GM18858 (cell line): ENCODE data around the gene FAT1.

ENCODE experiments used
- ATAC-seq: cut with Tn5 transposase; IDR thresholded peaks from one replicate; pipeline ENCODE4 v1.9.1; 2021; ENCODE audit not compliant: unreplicated experiment

Gene FAT1

DNA sequence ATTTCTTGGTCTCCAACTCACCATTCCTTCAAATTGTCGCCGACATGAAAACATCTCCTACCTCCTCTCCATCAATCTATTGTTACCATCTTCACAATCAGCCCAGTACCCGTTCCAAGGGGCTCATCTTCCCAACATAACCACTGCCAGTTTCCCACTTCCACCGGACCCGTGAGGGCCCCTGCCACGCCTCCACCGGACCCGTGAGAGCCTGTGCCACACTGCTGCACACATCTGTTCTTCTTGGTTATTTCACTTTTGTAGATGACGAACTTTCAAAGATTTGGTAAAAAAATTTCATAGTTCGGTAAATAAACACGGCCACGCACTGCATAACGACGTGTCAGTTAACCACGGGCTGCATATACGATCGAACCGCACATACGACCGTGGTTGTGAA lies 65.0 kb downstream of the FAT1 start:
- ATAC-seq = no peak

DNA sequence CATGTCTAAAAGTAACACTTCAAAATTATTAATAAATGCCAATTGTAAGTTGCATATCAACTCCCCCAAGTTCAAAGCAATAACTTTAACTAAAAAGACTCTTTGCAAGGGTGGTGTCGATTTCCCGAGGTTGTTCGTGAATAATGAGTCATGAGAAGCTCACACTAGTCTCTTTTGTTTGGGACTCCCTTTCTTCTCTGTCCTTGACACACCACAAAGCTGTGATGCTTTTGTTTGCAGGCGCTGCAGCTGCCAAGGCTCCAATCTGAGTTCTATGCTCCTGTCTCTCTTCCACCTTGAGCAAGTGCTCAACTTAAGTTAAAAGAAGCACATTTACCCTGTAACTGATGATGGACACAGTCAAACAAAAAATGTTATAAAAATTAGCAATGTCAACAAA lies 65.9 kb downstream of the FAT1 start:
- no peak for ATAC-seq

DNA sequence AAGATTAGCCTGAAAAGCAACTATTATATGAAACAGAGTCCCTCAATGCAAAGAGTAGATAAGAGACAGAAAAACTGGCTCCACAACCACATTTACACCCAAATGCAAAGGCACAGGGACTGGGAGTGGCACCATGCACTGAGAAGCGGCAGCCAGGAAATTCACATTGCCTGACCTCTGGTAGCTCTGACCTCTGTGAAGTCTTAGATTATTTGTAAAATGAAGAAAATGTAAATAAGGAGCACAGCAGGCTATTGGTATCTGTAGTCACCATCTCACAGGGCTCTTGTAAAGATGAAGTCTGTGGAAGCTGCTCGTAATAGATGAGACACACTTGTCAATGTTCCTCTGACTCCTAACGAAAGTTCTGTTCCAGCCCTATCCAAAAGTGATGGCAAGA lies 69.7 kb downstream of the FAT1 start:
- ATAC-seq = no peak

DNA sequence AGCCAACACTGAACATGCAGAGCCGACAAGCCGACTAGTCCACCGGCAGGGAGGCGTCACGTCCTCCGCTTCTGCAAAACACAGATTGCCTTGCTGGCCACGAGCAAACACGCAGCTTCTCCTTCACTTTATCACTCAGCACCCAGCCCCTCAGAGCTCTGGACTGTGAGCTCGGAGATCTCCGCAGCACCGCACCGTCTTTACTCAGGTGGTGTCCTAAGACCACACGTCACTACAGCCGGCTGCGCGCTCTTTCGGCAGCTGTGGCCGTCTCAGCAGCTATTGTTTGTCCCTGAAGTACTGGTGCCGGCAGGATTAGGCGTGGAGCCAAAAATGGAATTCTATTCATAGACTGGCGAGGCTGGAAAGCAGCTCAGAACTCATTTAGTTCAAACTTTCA lies 72.0 kb downstream of the FAT1 start:
- no peak for ATAC-seq

DNA sequence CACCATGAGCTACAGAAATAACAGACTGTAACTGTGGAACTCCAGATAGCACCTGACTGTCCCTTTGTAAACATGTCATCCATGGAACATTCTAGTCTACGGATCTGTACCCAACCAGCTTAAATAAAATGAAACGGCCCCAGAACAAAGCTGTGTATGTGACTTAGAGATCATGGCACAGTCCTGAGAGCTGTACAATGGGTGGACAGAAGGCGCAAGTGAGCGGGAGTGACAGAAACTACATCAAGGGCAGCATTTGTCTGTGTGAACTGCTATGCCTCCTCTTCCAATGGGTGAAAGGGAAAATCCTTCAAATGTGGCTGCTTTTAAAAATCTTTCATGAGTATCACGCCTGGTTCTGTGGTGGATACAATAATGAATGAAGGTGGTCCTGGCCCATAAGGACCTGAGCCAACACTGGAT lies 72.5 kb downstream of the FAT1 start:
- no peak for ATAC-seq

DNA sequence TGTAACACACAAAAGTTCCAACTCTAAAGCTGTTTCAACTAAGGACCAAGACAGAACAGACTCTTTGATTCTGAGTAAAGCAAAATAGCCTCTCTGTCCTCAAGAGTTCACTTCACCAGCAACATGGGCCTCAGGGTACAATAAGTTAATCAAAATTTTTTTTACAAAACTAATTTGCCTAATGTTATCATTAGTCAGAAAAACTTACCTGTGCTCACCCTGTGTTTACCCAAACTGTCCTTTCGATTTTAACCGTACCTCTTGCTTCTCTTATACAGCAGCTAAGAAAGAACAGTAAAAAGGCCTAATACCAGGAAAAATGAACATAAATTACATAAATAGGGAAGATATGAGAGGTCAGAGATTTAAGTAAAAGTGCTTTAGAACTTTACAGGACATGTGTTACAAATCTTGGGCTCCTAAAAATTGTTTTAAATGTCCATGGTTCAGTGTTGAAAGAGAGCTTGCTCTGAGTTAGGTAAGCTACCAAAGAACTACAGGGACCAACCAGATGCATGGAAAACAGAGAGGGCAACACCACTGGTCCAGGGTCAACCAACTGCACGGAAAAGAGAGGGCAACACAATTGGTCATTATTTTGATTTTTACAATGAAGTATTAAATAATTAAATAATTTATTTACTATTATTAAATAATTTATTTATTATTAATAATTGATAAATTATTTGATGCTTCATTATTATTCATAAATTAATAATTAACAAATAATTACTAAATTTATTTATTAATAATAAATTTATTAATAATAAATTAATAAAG lies 73.1 kb downstream of the FAT1 start:
- ATAC-seq = no peak

DNA sequence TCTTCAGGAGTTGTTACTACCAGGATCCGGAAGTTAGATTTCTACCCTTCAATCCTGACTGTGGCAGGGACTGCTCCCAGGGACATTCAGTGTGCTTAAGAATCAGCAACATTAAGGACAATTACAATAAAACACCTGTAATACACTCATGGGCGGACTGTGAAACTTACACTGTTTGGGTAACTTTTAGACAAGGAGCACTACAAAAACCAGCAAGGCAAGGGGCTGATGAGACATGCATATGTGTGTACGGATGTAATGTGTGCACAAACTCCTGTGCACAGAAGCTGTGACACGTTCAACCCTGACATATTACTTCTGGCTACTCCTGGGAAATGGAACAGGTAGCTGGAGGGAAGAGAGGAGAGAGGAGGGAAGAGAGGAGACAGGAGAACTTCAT lies 75.8 kb downstream of the FAT1 start:
- no peak for ATAC-seq

DNA sequence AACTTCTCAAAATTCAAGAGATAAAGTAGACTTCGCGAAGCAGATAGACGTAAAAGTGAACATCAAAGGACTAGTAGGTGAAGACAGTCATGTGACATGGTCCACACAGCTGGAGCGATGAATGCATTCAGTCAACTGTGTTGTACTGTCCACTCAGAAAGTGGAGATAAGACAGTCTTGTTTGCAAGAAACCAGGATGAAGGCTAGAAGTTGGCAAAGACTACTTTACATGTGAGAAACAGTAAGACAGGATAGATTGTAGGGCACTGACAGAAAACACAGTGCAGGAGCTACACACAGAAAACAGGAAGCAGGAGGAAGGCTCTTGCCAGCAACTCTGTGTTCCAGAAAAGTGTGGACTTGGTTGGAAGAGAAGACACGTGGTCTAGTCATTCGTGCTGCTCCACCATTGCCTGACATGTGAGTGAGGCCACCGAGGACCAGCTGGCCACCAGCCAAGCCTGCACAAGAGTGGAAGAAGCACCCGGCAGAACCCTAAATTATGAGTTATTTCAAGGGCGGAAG lies 78.9 kb downstream of the FAT1 start:
- no peak for ATAC-seq

DNA sequence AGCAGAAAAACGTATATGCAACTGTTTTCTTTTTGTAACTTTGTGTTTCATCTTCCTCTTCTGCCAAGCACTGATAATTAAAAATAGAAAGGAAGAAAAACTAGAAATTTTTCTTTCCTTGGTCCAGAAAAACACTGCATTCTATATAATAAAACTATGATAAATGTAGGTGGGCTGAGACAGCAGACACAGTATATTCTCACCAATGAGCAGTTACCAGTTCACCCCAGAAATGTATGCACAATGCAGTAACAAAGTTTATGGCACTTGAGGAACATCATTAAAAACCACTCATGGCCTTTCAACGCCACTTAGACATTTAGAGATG lies 79.4 kb downstream of the FAT1 start:
- ATAC-seq = no peak

DNA sequence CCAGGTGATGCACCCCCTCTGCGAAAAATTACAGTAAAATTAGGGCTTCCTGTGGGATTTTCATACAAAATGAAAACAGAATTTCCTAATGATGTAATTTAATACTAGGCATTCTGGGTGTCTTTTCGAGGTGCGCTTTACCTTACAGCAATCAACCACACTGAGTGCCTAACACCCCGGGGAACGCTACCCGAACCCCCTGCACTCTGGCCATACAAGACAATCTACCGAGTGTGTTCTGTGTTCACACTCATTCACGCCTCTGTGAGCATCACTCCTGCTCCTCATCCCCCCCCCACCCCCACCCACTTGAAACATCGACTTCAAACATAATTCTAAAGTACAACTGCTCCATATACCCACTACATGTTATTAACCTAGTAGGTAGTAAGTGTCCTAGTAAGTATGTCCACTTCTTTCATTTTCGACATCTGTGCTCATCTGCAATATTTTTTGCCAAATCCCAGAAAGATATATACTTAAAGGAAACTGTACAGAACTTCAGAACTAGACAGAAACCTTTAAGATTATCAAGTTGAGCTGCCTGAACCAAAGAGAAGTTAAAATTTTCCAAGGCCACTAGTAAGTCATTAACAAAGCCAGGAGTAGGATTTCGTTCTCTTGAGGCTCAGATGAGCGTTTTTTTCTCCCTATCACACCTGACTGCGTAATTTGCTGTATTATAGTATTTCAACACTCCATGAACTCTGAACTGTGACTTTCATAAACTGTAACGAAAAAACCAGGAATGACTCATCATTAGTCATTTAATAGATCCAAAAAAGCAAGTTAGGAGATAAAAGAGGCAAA lies 80.0 kb downstream of the FAT1 start:
- ATAC-seq = no peak

DNA sequence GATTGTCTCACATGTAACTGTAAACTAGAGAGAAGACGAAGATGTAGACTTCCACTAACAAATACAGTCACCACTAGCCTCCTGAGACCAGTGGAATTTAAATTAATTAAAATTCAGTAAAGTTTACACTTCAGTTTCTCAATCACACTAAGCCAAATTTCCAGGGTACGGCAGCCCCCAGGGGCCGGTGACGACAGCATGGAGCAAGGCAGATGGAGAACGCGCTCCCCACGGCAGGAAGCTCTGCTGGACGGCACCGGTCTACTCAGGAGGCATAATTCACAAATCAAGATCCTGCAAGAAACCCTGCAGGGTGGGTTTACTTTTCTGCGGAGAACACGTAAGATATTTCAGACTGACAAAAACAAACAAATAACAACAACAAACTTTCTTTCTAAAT lies 80.7 kb downstream of the FAT1 start:
- no peak for ATAC-seq

DNA sequence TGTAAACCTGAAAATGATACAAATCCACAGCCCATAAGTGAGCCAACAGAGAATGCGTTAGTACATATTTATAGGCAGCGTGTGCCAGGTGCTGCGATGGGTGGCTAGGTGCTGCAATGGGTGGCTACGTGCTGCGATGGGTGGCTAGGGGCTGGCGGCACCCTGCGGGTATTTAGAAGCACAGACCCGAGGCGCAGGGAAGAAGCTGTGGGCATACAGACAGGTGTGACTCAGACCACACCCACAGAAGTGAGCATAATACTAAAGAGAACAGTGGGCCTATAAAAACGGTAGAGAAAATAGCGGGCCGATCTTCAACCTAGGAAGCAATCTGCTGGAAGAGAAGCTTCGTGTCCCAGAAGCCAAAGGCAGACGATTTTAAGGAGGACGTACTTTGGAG lies 81.1 kb downstream of the FAT1 start:
- no peak for ATAC-seq

DNA sequence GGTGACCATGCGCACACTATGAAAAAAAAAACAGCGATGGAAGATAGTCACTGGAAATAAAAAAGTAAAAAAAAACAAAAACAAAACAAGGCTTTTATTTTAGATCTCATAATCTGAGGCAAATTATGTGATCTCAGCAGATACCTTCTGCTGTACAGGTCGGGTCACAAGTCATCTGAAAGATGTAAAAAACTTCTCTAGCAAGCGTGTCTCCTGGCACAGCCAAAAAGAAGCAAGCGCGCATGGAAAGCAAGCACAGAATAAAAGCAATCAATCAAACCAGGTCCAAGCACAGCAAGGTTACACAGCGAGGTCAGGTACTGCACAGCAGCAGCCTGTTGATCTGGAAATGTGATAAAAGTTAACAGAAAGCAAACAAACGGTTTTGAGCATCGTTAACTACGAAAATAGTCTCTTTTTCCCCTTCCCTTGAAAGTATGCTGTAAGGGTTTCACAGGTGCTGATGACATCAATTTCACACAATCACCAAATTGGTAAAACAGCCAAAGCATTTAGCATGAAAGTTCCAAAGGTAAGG lies 89.0 kb downstream of the FAT1 start:
- ATAC-seq = no peak

DNA sequence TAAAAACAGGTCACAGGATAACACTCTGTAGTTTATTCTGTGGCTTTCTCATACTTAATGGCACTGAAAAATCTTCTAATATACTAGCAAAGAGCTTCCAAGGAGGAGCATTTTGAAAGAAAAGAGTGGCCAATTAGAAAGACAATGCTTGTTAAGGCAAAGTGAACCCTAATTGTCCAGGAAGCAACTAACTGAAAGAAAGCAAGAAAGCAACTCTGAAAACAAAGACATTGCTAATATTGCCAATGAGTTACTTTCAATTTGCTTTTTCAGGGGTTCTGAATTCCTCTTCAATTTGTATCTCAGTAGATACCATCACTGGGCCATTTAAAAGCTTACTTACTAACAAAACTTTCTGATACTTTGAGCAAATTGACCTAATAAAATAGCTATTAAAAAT lies 89.8 kb downstream of the FAT1 start:
- ATAC-seq = no peak

DNA sequence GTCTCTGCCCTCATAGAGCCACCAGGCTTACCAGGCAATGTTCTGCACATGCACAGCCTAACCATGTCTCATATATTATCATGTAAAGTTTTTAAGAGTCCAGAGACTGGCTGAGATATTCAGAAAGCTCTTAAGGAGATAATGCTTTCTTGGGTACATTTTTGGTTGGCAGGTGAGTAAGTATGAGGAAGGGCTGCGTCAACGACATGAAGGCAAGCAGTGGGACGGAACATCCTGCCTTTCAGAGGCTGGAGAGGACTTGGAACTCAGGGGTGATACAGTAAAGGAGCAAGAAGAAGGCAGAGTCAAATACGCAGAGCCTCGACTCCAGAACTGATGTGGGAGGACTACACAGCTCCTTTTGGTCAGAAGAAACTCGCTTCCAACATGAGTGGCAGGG lies 93.5 kb downstream of the FAT1 start:
- ATAC-seq = no peak

DNA sequence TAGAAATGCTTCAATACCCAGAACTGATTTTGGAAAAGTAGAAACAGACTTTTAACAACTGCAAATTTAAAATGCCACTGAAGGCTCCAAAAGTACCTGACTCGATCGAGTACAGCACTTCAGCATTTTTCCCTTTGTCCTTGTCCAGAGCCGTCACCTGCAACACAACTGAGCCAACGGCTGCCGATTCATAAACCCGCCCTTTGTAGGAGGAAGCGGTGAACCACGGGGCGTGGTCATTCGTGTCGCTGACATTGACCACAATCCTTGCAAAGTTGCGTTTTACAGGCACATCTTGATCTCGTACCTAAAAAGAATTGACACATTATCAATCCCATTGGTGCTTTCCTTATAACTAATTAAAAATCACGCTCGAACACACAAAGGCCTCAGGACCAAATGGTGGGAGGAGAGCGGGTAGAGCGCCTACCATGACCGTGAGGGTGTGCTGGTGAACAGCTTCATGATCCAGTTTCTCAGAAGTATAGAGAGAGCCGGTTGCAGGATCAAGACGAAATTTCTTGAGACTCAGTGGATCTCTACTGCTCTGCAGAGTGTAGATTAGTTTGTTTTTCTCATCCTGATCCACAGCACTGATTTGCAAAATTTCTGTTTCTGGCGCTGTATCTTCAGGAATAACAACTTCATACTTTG lies 95.5 kb downstream of the FAT1 start:
- ATAC-seq = no peak

DNA sequence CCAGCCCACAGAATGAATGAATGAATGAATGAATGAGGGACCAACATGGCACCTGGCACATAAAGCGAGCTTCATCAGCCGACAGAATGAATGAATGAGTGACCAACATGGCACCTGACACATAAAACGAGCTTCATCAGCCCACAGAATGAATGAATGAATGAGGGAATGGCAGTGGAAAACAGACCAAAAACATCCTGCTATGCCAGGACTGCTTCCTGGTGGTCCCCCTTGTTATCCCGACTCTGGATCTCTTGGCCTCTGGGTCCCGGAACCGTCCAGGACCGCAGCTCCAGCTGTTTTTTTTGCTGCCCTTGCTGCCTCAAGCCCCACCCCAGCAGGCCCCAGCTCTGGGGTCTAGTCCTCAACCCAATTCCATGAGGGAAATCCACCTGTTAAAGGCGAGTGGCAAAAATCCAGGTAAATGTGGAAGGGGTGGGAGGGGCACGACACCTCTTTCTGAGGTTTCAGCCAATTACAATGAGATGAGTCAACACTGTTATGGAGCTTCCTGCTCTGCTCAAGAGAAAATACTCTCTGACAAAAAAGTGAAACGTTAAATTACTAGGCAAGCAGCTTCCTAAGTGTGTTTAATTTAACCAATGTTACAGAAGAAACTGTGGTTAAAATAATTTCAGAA lies 96.3 kb downstream of the FAT1 start:
- ATAC-seq = no peak

DNA sequence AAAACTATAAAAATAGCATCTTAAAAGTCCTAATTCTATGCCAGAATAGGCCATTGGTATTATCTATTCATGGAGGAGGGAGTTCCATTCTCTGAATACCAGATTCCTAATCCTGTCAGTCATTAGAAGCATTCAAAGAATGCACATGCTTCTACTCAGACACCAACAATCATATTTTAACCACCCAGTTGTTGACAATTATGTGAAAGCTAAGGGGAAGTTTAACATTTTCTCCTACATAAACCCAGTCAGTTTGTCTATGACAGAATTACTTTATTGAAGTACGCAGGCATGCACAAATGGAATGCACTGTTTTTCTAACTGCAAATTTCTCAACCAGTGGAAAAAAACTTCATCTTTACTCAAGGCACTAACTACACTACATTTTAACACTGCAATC lies 98.7 kb downstream of the FAT1 start:
- no peak for ATAC-seq

DNA sequence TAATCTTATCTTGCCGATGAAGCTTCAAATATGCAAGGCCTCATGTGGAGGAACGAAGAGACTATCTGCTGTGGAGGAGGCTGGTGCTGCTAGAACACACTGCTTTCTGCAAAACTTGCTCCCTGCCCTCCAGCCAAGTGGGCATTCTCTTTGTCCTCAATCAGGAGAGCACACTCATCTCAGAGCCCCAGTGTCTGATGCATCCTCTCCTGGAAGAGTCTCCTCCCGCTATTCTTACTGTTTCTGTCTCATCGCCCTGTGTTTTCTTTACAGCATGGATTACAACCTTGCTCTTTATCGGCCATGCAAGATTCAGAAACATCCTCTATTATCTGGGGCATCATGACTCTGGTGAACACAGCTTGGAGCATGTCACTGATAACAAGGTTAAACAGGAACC lies 100.1 kb downstream of the FAT1 start:
- no peak for ATAC-seq

DNA sequence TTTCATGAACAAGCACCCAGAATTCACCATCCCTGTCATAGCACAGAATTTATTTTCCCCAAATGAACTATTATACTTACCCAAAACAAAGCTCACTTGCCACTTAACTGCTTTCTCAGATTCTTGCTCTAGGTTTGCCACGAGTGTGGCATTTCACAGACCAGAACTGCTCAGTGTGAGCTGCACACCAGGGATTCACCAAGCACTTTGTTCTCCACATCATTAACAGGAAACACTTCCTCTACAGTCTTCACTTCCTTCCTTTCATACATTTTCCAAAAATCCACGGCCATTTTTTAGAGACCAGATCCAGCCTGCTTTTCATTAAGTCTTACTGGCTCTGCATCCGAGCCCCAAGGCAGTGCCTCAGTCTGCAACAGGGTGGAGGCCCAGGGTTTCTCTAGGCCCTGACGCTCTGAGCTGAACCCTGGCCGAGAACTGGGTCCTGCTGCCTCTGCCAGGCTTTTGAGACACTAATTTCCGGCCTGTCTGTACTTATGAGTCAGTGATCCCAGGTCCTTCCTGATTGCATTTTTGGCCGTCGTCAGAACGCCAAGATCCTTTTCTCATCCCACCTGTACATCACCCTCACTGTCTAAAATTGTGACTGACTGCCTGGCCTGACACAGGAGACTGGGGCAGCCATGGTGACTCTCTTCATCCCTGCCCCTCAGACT lies 100.7 kb downstream of the FAT1 start:
- ATAC-seq = no peak
